OCI-LY1 (cell line): ENCODE measurements around the gene C16orf54.
A peak's percentile ranks its signal among the peaks of the same experiment; 100 is the strongest.

Experiments used
- H2AFZ ChIP-seq: fragments of 200-600 bp; sonication (generic), shearing (Covaris generic); 2 replicates; pipeline ENCODE4 v1.6.0; 2014; ENCODE audit warnings: antibody characterized with exemption, mild to moderate bottlenecking, low read length
- H3F3A ChIP-seq: fragments of 200-600 bp; sonication (generic), shearing (Covaris generic); 2 replicates; pipeline ENCODE4 v1.6.0; 2014; ENCODE audit warnings: mild to moderate bottlenecking, antibody characterized with exemption, low read length, moderate library complexity; ENCODE audit not compliant: insufficient read depth
- H3K27ac ChIP-seq: fragments of 200-600 bp; sonication (generic); 2 replicates; pipeline ENCODE4 v1.5.1; 2014; ENCODE audit warnings: low read length, mixed run types, mild to moderate bottlenecking, low read depth; ENCODE audit not compliant: poor library complexity, severe bottlenecking
- H3K27me3 ChIP-seq: fragments of 200-600 bp; sonication (generic); 2 replicates; pipeline ENCODE4 v1.6.0; 2014; ENCODE audit warnings: antibody characterized with exemption, mild to moderate bottlenecking, low read length, moderate library complexity; ENCODE audit not compliant: insufficient read depth
- H3K36me3 ChIP-seq: fragments of 200-600 bp; sonication (generic); 2 replicates; pipeline ENCODE4 v1.6.1; 2014; ENCODE audit warnings: mild to moderate bottlenecking, antibody characterized with exemption, low read length, moderate library complexity, mixed read lengths; ENCODE audit not compliant: insufficient read depth
- H3K4me1 ChIP-seq: fragments of 200-600 bp; sonication (generic); 2 replicates; pipeline ENCODE4 v1.5.1; 2014; ENCODE audit warnings: mild to moderate bottlenecking, low read length, moderate library complexity; ENCODE audit not compliant: insufficient read depth, severe bottlenecking
- H3K4me2 ChIP-seq: fragments of 200-600 bp; sonication (generic), shearing (Covaris generic); 2 replicates; pipeline ENCODE4 v1.6.1; 2014; ENCODE audit warnings: low read length
- H3K4me3 ChIP-seq: fragments of 200-600 bp; sonication (generic); 2 replicates; pipeline ENCODE4 v1.5.1; 2014; ENCODE audit warnings: low read length, low read depth, mild to moderate bottlenecking, mixed read lengths; ENCODE audit not compliant: poor library complexity, severe bottlenecking
- H3K79me2 ChIP-seq: fragments of 200-600 bp; shearing (Covaris generic); 2 replicates; pipeline ENCODE4 v1.6.1; 2016; ENCODE audit warnings: mixed run types, low read length, mixed read lengths; ENCODE audit not compliant: insufficient read depth
- H3K9ac ChIP-seq: fragments of 200-600 bp; sonication (generic), shearing (Covaris generic); 2 replicates; pipeline ENCODE4 v1.6.1; 2014; ENCODE audit warnings: mild to moderate bottlenecking, low read length, mixed read lengths
- H3K9me2 ChIP-seq: fragments of 200-600 bp; sonication (generic), shearing (Covaris generic); 2 replicates; pipeline ENCODE4 v1.6.1; 2014; ENCODE audit warnings: low read depth, mild to moderate bottlenecking, low read length, mixed read lengths
- H3K9me3 ChIP-seq: fragments of 200-600 bp; shearing (Covaris generic); 2 replicates; pipeline ENCODE4 v1.6.1; 2014; ENCODE audit warnings: low read length, mixed read lengths
- H4K20me1 ChIP-seq: fragments of 200-600 bp; sonication (generic), shearing (Covaris generic); 2 replicates; pipeline ENCODE4 v1.6.0; 2016; ENCODE audit warnings: mild to moderate bottlenecking, low read length; ENCODE audit not compliant: insufficient read depth
- EZH2 ChIP-seq: fragments of 200-600 bp; sonication (generic), shearing (Covaris generic); IDR thresholded peaks from 2 replicates; pipeline ENCODE4 v1.8.0; 2017; ENCODE audit warnings: borderline replicate concordance, mixed run types, mild to moderate bottlenecking, antibody characterized with exemption, low read length, moderate library complexity, mixed read lengths
- TF ChIP-seq, protein P1 (sequence below): fragments of 200-600 bp; sonication (generic), shearing (Covaris generic); IDR thresholded peaks from 2 replicates; pipeline ENCODE4 v1.5.1; 2017; ENCODE audit warnings: mild to moderate bottlenecking, antibody characterized with exemption, low read length, moderate library complexity, mixed read lengths

C16orf54 gene

GRCh38 chr16:29700253-29700987 lies 45.4 kb downstream of the C16orf54 start:
- Histone ChIP-seq H3K9ac (no peak overlapping the region), H3K27ac (peak overlapping the region; percentile 92), H3K4me3 (no peak overlapping the region), H2AFZ (no peak overlapping the region), H3K79me2 (no peaks in the 10 kb centered on the region), H3K27me3 (no peaks in the 10 kb centered on the region), H3K36me3 (peaks cover 18% of the 10 kb centered on the region), H3K9me2 (no peaks in the 10 kb centered on the region), H4K20me1 (no peaks in the 10 kb centered on the region), H3K9me3 (peaks cover 3% of the 10 kb centered on the region; the same call in 1 of the 2 replicates), H3F3A (no peaks in the 10 kb centered on the region), H3K4me2 (peak overlapping the region; percentile 35; the same call in 1 of the 2 replicates), H3K4me1 (peaks cover 26% of the 10 kb centered on the region)
- TF ChIP-seq, protein P1, sequence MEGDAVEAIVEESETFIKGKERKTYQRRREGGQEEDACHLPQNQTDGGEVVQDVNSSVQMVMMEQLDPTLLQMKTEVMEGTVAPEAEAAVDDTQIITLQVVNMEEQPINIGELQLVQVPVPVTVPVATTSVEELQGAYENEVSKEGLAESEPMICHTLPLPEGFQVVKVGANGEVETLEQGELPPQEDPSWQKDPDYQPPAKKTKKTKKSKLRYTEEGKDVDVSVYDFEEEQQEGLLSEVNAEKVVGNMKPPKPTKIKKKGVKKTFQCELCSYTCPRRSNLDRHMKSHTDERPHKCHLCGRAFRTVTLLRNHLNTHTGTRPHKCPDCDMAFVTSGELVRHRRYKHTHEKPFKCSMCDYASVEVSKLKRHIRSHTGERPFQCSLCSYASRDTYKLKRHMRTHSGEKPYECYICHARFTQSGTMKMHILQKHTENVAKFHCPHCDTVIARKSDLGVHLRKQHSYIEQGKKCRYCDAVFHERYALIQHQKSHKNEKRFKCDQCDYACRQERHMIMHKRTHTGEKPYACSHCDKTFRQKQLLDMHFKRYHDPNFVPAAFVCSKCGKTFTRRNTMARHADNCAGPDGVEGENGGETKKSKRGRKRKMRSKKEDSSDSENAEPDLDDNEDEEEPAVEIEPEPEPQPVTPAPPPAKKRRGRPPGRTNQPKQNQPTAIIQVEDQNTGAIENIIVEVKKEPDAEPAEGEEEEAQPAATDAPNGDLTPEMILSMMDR = peak; percentile 79
- TF ChIP-seq EZH2 = no peak

DNA sequence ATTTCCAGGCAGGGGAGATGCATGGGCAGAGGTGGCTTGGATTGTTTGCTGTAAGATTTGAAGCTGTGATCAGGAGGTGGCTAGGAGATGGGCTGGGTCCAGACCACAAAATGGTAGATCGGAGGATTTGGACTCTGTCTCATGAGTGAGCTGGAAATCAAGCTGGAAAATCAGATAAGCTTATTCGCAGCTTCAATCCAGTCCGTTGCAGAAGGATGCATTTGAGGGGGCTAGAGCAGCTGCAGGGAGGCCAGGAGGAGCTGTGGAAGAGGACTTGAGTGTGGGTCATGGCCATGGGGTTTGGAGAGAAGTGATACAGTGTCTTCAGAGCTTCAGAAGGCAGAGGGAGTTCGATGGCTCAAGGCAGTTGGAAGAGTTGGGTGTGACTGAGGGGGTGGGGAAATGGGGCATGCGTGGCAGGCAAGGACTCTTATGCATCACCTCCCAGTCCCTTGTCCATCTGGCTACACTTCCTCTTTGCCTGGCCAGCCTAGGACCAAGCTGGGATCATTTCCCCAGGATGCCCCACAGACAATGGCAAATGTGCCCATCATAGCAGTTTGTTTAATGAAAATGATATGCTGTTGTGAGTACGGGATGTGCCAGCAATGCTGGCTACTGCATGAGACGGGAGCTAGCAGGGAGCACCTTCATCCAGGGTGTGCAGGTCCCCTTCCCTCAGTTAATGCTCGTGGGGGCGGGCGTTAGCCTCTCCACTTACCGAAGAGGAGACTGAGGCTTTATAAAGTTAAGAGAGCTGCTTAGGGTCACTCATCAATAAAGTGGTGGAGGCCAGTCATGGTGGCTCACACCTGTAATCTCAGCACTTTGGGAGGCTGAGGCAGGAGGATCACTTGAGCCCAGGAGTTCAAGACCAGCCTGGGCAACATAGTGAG lies 46.2 kb downstream of the C16orf54 start:
- TF ChIP-seq EZH2 = no peak
- TF ChIP-seq, protein P1 = no peak
- Histone ChIP-seq H2AFZ (no peak overlapping the region), H3K27ac (peak overlapping the region; percentile 12)

DNA sequence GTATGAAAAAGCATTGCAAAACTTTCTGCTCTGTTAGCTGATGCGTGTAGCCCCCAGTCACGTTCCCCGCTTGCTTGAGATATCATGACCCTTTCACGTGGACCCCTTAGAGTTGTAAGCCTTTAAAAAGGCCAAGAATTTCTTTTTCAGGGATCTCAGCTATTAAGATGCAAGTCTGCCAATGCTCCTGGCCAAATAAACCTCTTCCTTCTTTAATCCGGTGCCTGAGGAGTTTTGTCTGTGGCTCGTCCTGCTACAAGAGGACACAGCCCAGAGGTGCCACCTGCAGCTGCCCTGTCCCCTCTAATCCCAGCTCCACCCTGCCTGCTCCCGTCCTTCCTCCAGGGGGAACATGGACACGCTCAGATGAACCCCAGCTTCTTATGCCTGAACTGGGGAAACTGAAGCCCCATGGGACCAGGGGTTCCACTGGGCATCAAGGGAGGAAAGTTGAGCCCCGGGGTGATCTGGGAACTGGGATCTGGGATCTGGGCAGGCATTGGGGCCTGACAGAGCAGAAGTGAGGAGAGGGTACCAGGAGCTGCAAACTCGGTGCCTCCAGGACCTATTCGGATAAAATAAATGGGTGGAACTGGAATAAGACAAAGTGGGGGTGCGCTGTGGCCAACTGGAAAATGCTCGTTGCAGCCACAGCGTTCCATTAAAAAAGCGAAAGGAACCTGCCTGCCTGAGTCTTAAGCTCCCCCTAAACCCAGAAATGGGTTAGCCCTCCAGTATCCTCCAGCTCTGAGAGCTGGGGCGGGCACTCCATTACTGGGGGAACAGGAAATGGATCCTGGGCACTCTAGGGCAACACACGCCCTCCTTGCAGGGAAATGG lies 47.1 kb downstream of the C16orf54 start:
- no peaks in the 10 kb centered on the region for H3K27me3 ChIP-seq
- H3K27ac ChIP-seq = no peak overlapping the region
- H3F3A ChIP-seq = no peaks in the 10 kb centered on the region
- peaks cover 39% of the 10 kb centered on the region for H3K4me1 ChIP-seq
- H4K20me1 ChIP-seq = no peaks in the 10 kb centered on the region
- no peak overlapping the region for H2AFZ ChIP-seq
- no peak overlapping the region for H3K9ac ChIP-seq
- no peak overlapping the region for H3K4me3 ChIP-seq
- H3K4me2 ChIP-seq = no peak overlapping the region
- no peak for TF ChIP-seq EZH2
- peaks cover 3% of the 10 kb centered on the region; the same call in 1 of the 2 replicates for H3K9me3 ChIP-seq
- H3K36me3 ChIP-seq = peaks cover 22% of the 10 kb centered on the region
- no peaks in the 10 kb centered on the region for H3K79me2 ChIP-seq
- H3K9me2 ChIP-seq = no peaks in the 10 kb centered on the region

More for the DNA sequence above, 46.2 kb downstream of the C16orf54 start:
- H3K79me2 ChIP-seq = no peaks in the 10 kb centered on the region
- no peaks in the 10 kb centered on the region for H3K9me2 ChIP-seq
- peaks cover 3% of the 10 kb centered on the region; the same call in 1 of the 2 replicates for H3K9me3 ChIP-seq
- H3K36me3 ChIP-seq = peaks cover 22% of the 10 kb centered on the region
- H4K20me1 ChIP-seq = no peaks in the 10 kb centered on the region
- no peak overlapping the region for H3K9ac ChIP-seq
- H3K4me2 ChIP-seq = no peak overlapping the region
- no peak overlapping the region for H3K4me3 ChIP-seq
- H3F3A ChIP-seq = no peaks in the 10 kb centered on the region
- H3K27me3 ChIP-seq = no peaks in the 10 kb centered on the region
- H3K4me1 ChIP-seq = peaks cover 31% of the 10 kb centered on the region
